ENCODE data around the gene POLH.
"Not testable (repeated sequence)": the region's sequence is repeated elsewhere in the genome, so short reads cannot be mapped to it uniquely, and the experiment has no call there.

POLH gene

DNA sequence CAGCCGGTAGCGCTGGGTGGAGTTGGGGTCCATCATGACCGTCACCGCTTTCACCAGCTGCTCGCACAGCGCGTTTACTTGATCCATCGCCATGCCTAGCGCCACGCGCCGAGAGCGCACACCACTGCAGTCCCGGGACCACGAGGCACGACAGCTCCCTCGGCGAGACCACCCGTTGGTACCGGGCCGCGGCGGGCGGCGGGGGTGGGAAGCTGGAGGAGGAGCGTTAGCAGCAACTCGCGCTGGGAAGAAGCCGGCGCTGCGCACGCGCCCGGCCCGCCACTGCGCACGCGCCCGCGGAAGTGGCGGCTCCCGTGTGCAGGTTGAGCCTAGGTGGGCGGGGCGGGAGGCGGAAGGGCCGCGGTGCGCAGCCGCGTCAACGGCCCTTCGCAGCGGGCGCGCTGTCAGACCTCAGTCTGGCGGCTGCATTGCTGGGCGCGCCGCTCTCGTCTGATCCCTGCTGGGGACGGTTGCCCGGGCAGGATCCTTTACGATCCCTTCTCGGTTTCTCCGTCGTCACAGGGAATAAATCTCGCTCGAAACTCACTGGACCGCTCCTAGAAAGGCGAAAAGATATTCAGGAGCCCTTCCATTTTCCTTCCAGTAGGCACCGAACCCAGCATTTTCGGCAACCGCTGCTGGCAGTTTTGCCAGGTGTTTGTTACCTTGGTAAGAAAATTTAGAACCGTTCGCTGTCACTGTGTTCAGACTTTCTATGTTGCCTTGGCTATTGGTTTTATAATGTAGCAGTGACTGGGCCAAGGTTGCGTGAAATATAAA is at the start of gene POLH, which contains the start of gene XPO5:
TSS of gene POLH (plus strand) at position 414 of the 780 bp plus-strand sequence. CDS start 6,135 bp downstream, outside the sequence.
TSS of gene XPO5 (minus strand) at position 267 of the 780 bp plus-strand sequence. CDS start at position 93, 174 bp downstream.
- peak; percentile 92 for DNase-seq

DNA sequence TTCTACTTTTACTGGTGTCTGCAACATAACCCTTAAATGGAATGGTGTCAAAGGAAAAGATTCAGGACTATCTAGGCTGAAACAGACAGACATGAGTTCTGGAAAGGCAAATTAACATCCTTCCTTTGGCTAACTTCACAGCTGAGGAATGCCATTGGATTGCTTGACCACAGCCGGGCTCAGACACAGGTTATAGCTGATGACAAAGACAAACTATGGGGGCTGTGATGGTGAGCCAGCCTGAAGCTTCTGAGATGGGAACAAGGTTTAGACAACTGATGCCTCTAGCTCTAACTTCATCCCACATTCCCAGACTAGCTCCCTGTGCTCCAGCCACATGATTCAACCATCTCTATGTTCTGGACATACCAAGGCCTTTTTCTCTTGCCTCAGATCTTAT is 43.8 kb upstream of the POLH start:
- no peak for DNase-seq

DNA sequence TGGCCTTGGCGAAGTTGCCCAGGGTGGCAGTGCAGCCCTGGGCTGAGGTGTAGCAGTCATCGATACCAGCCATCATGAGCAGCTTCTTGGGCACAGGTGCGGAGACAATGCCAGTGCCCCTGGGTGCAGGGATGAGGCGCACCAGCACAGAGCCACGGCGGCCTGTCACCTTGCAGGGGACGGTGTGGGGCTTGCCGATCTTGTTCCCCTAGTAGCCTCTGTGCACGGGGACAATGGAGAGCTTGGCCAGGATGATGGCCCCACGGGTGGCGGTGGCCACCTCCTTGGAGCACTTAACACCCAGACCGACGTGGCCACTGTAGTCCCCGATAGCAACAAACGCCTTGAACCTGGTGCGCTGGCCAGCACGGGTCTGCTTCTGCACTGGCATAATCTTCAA is 37.0 kb upstream of the POLH start:
- DNase-seq = not testable (repeated sequence)

DNA sequence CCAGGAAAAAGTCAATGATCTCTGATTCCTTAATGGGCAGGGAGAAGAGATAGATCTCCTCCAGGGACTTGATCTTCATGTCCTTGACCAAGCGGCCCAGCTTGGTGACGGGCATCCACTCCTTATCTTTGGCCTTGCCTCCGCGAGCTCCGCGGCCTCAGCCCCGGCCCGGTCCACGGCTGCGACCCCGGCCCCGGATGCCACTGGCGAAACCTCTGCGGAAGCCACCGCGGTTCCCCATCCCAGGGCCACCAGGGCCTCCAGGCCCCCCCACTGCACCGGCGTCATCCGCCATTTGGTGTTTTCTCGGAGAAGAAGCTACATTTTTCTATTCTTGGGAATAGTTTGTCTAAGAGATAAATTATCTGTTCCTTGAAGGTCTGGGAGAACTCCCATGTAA is 36.6 kb upstream of the POLH start:
- DNase-seq = not testable (repeated sequence)

DNA sequence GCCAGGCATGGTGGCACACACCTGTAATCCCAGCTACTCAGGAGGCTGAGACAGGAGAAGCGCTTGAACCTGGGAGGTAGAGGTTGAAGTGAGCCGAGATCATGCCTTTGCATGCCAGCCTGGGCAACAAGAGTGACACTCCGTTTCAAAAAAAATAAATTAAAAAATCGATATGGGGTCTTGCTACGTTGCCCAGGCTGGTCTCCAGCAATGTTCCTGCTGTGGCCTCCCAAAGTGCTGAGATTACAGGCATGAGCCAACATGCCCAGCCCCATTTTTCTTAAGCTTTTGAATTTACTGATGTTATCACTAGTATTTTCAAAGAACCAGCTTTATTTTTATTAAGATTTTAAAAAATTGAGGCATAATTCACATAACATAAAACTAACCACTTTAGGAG is 35.5 kb upstream of the POLH start:
- DNase-seq = no peak

DNA sequence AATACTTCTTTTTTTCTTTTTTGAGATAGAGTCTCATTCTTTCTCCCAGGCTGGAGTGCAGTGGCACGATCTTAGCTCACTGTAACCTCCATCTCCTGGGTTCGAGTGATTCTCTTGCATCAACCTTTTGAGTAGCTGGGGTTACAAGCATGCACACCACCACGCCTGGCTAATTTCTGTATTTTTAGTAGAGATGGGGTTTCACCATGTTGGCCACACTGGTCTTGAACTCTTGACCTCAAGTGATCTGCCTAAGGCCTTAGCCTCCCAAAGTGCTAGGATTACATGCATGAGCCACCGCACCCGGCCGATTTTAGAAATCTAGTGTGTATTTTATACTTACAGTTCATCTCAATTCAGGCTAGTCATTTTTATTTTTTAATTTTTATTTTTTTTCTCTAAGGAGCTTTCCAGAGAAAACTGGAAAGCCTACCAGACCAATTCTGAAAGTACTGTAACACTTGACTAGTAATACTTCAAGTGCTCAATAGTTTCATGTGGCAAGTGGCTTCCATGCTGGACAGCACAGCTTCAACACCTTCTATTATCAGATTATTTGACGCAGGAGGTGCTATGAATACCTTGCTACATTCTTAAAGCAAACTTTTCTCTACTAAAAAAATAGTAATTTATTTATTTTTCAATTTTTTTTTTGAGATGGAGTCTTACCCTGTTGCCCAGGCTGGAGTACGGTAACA is 34.1 kb upstream of the POLH start:
- no peak for DNase-seq

DNA sequence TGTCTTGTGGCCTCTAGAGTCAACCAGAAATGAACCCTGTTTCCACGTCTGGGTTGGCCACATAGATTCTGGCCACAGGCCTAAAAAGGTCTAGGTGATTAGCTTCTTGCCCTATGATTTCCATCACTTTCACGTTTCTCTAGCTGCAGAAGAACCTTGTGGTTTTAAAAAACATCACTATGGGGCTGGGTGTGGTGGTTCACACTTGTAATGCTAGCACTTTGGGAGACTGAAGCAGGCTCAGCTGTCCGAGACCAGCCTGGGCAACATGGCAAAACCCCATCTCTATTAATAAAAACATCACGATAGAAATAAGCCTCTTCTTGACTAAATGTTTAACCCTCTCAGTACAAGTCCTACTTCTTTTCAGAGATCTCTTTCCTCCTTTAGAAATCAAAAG is 31.5 kb upstream of the POLH start:
- no peak for DNase-seq

DNA sequence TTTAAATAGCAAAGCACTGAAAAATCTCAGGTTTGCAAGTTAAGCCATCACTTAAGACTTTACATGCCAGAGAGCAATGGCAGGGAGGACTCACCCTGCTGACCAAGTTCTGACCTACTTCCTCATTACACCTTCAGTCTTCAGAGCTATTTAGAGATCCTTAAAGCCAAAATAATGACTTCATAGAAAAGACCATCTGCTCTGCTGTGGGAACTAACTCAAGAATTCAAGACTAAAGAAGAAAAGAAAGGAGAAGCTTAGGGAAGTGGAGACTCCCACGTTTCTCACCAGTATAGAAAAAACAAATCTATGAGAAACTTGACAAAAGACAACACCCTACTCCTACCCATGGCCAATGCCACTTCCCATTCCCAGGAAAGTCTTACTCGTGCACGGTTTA is 28.8 kb upstream of the POLH start:
- DNase-seq = no peak

DNA sequence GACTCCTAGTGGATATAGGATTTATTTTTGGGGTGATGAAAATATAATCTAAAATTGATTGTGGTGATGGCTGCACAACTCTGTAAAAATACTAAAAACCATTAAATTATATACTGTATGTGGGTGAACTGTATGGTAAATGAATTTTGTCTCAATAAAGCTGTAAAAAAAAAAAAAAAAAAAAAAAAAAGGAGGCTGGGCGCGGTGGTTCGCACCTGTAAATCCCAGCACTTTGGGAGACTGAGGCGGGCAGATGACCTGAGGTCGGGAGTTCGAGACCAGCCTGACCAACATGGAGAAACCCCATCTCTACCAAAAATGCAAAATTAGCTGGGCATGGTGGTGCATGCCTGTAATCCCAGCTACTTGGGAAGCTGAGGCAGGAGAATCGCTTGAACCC is 18.4 kb upstream of the POLH start:
- DNase-seq = not testable (repeated sequence)

DNA sequence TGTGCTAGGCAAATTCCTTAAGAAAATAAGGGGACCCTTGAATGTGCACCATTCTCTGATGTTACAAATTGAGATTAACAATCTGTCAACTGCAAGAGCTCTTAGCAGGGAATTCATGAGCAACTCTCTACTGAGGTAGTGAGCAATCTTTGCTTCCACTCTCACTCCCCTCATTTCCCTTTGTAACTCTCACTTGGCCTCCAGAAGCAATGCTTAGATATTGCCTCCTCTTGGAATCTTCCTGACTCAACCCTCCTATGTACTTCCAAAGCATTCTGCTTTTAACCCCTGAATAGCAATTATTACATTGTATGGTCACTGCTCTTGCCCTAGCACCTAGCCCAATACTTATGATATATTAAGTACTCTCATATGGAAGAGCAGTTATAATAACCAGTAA is 16.7 kb upstream of the POLH start:
- DNase-seq = no peak

DNA sequence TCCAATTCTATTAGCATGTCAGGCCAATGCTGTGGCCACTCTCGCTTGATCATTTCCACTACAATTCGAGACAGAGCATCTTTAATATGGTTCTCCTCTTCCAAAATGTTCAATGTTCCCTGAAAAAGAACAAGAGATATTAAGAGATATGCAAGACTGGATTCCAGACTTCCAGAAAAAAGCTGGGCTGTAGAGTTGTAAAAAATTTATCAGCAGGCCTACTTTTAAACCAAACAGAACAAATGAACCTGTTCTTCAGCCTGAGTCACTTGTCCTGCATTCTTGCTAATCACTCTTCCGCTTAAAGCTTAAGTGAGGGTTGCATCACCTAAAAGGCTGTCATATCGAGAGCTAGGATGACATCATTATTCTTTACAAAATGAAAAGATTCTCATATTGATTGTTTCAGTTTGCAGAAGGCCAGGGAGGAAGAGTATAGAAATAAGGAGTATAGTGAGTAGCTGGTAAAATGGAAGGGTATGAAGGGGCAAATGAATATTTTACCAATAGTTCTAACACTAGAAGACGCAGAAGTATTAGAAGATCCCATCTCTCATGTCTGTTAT is 5.0 kb upstream of the POLH start:
- no peak for DNase-seq

DNA sequence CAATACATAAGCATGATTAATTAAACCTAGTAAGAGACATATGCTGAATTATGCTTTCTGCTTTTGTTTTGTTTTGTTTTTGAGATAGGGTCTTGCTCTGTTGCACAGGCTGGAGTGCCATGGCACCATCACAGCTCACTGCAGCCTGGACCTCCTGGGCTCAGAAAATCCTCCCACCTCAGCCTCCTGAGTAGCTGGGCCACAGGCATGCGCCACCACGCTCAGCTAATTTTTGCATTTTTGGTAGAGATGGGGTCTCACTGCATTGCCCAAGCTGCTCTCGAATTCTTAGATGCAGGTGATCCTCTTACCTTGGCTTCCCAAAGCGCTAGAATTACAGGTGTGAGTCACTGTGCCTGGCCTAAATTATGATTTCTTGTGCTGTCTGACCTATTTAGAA is 4.0 kb upstream of the POLH start:
- no peak for DNase-seq

DNA sequence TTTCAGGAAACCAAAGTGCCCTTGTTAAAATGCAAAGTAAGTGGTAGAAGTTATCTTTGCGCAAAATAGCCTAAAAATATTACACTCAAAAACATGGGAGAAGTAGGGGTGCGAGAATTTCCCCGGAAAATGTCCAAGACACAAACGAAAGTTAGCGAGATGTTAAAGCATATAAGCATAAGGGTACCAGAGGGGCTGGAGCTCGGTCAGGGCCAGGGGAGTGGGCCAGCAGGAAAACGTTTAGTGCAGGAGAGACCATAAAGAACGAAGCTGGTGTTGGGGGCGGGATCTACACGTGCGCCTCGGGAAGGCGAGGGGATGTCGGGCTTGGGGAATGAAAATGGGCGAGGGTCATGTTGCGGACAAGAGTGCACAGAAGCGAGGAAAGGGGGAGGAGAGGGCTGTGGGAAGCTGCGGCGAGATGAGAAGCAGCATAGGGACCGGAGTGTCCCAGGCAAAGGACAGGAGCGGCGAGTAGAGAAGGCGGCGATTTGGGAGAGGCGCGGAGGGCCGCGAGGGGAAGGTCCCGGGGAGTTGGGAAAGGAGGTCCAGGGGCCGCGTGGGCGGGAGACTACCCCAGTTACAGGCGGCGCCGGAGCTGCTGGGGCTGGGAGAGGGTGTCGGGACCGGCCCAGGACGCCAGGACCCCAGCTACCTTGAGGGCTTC is 747 bp upstream of the POLH start:
- DNase-seq = no peak

DNA sequence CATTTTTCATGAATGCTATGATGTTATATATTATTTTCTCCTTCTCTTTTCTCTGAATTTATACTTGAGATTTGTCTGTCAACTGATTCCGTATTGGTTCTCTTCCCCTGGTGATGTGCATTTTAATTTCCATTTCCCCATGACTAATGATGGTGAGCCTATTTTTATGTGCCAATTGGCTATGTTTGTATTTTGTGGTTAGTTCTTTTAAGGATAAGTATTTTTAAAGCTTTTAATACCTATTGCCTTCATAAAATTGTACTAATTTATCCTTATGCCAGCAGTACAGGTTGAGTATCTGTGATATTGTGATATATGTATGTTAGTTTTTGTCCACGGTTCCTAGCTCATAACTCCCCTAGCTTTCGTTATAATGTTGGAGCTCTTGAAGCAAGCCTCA is 2.8 kb downstream of the POLH start:
- DNase-seq = no peak

DNA sequence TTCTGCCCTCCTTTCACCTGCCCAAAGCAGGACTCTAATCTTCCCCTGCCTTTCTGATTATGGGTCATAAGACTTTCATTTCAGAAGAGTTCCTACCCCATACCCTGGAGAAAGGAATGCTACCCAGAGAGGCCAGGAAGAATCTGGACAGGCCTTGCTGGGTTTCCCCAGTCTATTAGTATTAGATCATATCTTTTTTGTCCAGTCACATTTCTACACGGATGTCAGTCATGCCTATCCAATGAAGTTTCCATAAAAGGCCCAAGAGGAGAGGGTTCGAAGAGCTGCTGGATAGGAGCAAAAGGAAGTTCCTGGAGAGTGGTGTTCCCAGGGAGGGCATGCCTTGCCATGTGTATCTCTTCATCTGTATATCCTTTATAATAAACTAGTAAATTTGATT is 3.2 kb downstream of the POLH start:
- no peak for DNase-seq

DNA sequence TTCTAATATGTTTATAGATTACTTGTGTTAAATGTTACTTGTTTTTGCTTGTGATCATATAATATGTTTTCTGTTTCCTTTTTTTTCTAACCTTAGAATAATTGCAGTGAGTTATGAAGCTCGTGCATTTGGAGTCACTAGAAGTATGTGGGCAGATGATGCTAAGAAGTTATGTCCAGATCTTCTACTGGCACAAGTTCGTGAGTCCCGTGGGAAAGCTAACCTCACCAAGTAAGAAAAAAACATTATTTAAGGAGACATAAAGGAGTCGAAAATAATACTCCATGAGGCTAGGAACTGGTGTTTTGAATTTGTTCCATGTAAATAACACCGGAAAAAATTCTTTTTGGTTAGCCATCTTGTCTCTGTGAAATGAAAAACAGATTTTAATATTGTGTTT is 6.9 kb downstream of the POLH start:
- DNase-seq = no peak

DNA sequence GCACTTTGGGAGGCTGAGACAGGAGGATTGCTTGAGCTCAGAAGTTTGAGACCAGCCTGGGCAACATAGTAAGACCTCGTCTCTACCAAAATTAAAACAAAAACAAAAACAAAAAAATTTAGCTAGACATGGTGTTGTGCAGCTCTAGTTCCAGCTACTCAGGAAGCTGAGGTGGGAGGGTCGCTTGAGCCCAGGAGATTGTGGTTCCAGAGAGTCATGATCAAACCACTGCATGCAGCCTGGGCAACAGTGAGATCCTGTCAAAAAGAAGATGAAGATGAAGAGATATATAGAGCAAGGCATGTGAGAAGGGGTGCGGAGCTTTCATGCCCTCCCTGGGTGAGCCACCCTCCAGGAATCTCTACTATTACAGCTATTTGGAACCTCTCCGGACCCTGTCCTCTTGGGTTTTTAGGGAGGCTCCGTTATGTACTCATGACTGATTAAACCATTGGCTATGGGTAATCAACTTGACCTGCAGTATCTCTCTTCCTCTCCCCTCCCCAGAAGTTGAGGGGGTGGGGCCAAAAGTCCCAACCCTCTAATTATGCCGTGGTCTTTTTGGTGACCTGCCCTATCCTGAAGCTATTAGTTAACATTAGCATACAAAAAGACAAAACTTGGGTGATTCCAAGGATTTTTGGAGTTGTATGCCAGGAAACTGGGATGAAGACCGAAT is 9.0 kb downstream of the POLH start:
- no peak for DNase-seq

DNA sequence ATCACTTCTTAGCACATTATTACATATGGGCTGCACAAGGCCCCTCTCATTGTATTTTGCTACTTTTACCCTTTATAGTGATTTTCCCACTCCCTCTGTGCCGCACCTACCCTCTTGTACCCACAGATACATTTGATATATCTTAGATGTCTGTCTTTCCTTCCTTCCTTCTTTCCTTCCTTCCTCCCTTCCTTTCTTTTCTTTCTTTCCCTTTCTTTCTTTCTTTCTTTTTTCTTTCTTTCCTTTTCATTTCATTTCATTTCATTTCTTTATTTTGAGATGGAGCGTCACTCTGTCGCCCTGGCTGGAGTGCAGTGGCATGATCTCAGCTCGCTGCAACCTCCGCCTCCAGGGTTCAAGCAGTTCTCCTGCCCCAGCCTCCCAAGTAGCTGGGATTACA is 12.2 kb downstream of the POLH start:
- DNase-seq = no peak

DNA sequence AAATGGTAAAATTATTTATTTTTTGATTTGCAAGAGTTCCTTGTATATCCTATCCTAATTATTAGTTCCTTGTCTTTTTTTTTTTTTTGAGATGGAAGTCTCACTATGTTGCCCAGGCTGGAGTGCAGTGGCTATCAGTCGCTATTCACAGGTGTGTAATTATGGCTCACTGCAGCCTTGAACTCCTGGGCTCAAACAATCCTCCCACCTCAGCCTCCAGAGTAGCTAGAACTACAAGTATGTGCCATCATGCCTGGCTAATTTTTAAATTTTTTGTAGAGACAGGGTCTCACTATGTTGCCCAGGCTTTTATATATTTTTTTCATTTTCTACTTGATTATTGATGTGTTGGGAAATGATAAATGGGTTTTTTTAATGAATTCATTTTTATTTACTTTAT is 13.6 kb downstream of the POLH start:
- DNase-seq = not testable (repeated sequence)

DNA sequence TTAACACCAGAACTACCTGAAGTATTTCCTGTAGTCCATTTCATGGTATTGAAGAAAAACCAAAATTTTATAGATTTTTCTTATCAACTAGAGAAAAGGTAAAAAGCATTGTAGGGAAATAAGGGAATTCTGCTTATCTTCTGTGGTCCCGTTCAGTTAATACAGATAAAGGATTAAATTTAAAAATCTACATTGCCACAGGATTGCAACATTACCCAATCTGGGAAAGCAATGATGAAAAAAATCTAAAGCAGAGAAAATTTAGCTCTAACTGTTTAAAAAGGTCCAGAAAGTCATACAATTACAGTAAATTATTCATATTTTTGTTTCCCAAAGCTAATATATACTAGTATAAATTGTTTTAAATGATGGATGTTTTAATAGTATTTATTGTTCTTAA is 18.0 kb downstream of the POLH start:
- DNase-seq = no peak

DNA sequence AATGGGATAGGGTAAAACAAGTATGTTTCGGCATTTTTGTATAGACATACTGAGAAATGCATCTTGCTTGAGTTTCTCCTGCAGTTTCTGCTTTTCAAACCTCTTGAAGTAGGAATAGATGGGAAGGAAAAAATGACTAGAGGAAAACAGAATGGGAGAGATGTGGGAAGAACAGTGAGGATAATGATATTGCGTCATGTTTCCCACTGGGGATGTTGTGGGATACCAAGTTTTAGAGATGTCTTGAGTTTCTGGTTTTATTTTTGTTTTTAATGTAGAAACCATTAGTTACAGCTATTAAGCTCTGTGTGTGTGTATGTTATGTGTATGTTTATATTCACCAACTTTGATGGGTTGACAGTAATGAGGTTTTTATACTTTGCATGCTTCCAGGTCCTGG is 24.6 kb downstream of the POLH start:
- DNase-seq = no peak

DNA sequence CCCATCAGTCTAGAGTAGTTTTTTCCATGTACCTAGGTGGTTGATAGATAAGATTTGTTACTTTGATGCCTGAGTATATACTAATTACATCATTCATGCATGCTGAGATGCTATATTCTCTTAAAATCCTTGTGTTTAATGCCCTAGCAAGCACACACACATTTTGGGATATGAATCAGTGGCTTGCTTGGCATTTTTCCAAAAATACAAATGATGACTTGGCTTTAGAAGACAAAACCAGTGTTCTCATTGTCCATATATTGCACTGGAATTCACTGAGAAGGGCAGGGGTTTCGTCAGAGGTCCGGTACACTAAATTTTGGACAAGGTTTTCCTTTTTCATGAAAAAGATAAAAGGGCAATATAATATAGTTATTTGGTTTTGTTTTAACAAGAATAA is 28.2 kb downstream of the POLH start:
- no peak for DNase-seq

DNA sequence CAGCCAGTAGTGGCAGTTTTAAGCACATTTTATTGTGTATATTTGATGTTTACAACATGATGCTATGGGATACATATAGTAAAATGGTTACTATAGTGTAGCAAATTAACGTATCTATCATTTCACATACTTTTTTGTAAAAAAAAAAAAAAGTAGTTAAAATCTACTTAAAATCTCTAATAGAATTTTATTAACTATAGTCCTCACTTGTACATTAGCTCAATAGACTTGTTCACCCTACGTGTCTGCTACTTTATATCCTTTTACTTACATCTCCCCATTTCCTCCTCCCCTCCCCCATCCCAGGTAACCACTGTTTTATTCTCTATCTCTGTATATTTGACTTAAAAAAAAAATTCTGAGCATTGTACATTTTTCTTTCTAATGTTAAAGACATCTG is 30.0 kb downstream of the POLH start:
- no peak for DNase-seq
